ENCODE results near the gene P4HB. TPM values are rescaled to one million over a fixed set of nuclear protein-coding genes. Genes with fewer than 3 reads are reported as not detected.
"Not testable (repeated sequence)": the region's sequence is repeated elsewhere in the genome, so short reads cannot be mapped to it uniquely, and the experiment has no call there.

Gene P4HB
- polyA plus RNA-seq, 12 donors: 346 to 655 (median 404) TPM; not detected in 1

DNA sequence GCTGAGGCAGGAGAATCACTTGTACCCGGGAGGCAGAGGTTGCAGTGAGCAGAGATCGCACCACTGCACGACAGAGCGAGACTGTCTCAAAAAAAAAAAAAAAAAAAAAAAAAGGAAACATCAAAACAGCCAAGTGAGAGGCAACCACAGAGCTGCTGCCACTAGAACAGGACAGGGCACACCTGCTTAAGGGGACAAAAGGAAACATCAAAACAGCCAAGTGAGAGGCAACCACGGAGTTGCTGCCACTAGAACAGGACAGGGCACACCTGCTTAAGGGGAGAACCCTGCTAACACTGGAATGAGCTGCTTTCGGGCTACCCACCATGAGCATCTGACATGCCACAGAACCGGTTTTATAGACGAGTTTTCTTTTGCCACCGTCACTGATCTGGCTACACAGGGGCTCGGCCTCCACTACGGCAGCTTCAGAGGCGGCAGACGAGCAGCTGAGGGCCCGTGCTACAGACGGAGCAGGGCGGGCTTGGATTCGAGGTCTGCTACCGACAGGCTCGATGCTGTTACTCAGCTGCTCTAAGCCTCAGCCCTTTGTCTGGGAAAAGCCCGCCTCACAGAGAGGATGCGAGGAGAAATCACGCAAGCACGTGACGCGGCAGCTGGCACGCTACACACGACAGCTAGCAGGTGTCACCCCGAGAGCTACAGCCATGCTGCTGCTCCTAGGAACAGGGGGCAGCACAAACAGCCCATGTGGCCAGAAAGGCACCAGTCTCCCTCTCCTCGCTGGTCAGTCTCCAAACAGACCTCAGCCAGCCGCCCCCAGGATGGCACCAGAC is 2.0 kb downstream of the P4HB start:
- DNase-seq: no peak

DNA sequence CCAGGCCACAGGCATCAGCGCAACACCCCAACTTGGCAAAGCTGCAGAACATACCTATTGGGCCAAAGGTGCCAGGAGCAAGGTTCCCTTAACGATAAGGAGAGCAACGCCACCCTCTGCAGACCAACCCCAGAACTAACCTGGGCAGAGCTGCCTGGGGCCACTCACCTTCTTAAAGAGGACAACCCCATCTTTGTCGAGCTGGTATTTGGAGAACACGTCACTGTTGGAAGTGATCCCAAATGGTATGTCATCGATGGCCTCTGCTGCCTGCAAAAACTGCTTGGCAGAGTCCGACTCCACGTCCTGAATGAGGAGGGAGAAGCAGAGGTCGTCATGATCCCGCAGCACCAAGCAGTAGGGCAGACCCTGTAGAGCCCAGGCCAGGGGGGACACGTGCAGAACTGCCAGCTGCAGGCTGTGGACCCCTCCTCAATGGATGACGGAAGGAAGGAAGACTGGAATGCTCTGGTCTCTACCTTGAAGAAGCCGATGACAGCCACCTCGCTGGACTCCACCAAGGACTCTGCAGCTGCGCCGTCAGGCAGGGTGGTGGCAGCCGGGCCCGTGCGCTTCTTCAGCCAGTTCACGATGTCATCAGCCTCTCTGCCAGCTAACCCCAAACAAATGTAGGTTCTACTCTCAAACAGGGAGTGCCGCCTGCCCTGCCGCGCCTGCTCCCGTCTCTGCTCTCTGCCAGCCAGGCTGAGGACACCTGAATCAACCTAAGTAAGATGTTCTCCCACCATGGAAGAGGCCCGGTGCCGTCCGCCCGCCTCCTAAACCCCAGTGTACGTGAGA is 5.2 kb downstream of the P4HB start:
- DNase-seq: no peak

DNA sequence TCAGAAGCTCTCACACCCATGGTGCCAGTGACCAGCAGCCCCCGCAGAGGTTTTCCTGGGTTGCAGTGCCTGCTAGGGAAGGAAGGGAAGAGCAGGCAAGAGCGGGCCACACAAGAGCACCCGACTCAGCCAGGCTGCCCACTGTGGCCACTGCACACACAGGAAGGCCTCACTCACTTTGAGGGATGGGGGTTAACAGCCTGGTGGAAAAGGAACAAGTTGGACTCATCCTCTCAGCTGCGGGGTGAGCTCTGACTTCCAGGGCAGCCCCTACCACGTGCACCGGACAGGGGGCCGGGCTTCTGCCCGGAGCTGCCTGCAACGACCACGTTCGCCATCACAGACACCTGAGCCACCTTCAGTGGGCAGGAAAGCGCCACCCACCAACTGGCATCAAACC is 8.1 kb downstream of the P4HB start:
- no peak for DNase-seq

DNA sequence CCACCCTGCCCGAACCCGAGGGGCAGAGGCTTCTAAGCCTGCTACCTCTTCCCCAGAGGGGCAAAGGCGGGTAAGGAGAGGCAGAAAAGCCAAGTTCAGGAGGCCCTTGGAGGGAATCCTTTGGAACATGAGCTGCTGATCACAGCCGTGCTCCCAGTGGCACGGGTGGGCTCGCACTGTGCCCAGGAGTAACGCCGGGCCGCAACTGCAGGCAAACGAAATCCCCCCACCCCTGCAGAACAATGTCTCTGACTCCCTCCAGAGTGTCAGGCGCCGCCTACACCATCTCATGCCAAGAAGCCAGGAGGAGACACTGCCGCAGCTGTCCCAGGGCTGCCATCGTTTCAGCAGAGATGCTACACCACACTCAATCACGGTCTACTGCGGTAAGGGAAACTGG is 8.9 kb downstream of the P4HB start:
- no peak for DNase-seq

DNA sequence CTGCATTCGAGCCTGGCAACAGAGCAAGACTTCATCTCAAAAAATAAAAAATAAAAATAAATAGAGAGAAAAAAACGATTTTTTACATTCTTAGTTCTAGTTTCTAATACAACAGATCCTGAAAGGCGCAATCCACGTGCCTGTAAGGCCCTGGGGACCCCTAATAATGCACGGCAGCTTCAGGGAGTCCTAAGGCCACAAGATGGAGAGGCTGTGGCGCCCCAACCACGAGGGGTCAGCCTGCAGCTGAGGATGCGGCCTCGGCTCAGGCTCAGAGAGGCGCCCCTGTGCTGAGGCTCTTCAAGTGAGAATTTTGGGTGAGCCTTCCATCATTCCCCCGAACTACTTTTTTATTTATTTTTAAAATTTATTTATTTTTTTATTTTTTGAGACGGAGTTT is 10.9 kb downstream of the P4HB start:
- no peak for DNase-seq

DNA sequence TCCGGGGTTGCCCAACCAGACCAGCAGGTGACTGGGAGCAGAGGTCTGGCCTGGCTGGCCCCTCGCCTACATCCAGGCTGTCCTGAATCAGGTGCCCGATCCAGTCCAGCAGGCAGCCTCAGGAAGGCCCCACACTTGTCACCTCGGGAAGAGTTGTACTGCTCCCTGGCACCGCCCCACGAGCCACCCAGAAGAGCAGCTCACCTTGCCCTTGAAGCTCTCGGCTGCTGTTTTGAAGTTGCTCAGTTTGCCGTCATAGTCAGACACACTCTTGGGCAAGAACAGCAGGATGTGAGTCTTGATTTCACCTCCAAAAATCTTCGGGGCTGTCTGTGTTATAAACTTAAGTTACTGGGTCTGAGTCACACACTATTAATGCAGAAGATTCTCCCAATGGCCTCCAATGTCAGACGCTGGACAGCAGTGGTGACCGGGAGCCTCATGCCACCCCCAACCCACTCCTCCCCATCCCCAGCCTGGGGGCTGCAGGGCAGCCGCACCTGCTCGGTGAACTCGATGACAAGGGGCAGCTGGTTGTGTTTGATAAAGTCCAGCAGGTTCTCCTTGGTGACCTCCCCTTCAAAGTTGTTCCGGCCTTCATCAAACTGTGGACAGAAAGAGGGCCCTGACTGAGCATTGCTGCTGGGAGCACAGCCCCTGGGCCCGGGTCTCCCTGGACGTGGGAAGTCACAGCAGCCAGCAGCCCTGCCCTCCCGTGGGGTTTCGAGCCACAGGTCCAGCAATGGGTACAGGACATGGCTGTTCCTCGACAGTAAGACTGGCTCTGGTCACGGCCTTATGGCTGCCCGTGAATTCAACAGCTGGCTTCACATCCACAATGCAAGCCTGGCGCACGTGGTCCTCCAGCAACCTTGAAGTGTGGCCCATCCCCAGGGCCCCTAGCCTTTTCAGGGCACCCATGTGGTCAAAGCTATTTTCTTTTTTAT is 13.3 kb downstream of the P4HB start:
- no peak for DNase-seq

DNA sequence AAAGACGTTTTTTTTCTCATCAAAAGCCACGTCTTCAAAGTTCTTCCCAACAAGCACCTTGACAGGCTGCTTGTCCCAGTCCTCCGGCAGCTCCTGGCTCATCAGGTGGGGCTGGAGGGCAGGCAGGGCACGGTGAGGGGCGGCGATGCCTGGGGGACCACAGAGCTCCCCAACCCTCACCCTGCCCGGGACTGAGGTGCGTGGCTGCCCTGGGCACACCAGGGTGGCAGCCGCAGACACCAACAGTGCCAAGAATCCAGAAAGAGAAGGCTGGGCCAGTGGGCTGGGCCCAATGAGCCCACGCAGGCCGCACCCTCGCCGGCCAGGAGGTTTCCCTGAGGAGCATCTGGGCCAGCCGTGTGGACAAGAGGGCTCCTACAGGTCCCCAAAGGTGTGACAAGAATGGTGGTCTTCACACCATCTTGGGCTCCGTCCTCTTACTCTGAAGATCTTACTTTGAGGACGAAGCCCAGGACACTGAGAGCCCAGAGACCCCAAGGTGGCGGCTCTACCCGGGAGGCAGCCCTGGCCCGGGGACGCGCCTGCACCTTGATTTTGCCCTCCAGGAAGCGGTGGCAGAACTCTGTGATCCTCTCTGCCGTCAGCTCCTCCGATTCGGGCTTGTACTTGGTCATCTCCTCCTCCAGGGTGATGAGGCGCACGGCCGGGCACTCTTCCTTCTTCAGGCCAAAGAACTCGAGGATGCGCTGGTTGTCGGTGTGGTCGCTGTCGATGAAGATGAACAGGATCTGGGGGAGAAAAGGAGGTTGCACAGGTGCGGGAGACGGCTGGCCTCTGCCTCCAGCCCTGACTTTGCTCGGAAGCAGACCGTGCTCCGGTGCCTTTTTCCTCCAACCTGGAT is 14.2 kb downstream of the P4HB start:
- DNase-seq: no peak

DNA sequence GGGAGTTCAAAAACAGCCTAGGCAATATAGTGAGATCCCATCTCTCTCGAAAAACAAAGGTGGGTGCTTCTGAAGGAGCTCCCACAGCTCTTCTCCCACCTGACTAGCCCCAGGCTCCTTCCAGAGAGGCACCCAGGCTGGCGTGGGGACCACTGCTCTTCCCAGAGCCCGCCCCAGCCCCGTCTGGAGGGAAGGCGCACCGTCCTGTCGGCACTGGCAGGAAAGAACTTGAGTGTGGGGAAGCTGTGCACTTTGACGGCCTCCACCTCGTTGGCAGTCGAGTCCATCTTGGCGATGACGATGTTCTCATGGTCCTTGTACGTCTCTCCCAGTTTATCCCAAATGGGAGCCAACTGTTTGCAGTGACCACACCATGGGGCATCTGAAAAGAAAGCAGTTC is 15.0 kb downstream of the P4HB start:
- no peak for DNase-seq

DNA sequence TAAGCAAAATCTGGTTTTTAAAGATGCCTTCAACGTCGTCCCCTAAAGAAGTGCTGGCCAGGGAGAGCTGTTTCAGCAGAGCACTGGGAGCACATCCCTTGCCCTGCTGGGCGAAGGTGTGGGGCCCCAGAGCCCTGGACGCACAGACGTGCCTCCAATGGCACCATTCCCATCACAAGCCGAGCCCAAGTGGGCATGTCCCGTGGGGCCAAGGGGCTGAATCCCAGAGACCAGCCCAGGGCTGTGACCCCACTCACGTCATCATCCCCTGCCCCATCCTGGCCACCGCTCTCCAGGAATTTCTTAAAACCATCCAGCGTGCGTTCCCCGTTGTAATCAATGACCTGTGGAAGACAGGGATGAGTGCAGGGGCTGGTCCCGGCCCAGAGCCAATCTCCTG is 15.4 kb downstream of the P4HB start:
- no peak for DNase-seq

DNA sequence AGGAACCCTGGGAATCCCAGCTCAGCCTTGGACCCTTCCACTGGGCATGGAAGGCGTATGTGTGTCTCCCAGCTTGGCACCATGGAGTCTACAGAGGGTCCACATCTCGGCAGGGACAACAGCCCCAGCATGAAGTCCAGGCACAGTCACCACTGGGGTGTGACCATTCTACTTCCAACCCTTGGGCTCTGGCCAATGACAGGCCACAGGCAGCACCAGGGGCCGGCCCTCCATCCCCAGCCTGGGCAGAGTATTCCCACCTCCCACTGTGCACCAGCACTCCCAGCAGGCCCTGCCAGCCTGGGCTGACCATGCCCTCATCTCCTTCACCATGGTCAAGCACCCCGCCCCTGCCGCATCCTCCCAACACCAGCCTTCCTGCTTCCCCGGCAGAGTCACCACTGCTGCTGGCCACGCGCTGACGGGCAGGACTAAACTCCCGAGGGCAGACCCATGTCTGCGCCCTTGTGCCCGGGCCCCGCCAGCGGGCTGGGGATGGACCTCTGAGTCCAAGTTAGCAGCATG is 15.9 kb downstream of the P4HB start:
- no peak for DNase-seq

DNA sequence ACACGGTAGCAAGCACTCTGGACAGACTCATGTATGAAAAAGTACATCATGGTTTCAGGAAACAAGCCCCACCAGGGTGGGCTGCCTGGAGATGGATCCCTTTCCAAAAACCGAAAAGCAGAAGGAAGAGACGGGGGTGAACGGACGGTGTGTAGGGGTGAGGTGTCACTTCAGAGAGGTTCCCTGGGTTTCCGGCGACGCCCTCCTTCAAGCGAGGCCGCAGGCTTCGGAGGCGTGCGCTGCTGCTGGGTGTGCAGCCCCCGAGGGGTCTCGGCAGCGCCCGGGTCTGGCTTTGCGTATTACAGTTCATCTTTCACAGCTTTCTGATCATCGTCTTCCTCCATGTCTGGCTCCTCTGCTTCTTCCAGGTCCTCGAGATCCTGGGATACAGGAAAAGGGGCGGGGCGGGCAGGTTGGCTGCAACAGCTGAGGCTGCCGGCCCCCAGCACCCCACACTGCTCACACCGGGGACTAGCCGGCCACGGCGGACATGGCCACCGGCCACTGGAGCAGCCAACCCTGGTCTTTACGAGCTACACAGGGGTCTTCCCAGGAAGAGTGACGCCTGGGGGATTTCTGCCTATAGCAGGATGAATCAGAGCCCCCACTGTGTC is 16.5 kb downstream of the P4HB start:
- DNase-seq: no peak

DNA sequence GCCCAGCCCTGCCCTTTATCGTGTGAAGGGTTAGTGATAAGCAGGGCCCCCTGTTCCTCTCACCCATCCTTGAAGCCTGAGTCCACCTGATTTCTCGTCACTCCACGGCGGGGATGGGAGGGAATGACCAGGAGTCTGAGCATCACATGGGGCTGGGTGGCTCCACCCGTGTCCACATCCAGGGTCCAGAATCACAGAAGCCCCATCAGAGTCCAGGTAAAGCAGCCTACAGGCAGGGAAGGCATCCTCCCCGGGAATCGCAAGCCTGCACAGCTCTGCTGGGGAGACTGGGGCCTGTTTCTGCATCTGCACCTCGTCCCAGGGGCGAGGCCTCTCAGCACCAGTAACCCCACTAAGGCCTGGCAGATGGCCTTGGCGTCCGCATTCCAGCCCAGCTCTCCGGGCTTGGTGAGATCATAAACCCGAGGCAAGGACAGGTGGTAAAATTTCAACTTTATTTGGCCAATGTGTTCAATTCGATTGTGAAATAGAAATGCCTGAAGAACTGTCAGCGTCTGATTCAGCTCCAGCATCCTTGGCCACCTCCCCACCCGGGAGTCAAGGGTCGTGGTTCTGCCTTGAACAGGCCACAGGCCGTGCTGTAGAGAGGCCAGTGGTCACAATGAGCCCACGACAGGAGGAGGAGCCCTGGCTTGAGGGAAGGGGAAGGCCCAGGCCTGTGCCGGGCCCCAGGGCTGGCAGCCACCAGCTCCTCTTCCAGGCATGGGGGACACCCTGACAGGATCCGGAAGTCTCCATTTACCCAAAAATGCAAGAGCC is 17.4 kb downstream of the P4HB start:
- no peak for DNase-seq

DNA sequence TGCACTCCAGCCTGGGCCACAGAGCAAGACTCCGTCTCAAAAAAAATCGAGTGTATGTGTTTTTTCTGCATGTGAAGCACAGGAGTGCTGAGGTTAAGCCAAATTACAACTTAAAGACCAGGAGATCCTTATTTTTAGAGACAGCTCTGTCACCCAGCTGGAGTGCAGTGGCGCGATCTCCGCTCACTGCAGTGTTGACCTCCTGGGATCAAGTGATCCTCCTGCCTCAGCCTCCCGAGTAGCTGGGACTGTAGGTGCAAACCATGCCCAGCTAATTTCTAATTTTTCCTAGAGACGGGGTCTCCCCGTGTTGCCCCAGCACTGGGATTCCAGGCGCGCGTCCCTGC is 18.0 kb downstream of the P4HB start:
- DNase-seq: no peak

DNA sequence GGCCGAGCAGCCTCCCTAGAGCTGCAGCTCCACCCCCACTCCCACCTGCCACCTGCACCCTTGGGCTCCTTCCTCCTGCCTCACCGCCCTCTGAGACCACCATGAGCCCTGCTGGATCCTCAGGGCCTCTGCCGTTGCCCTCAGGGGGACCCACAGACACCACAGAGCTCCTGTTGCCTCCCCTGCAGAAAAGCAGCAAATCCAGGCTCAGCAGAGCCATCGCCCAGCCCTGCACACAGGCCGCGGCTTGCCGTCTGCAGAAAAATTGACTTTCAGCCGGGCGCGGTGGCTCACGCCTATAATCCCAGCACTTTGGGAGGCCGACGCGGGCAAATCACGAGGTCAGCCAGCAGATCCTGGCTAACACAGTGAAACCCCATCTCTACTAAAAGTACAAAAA is 18.5 kb downstream of the P4HB start:
- DNase-seq: no peak

DNA sequence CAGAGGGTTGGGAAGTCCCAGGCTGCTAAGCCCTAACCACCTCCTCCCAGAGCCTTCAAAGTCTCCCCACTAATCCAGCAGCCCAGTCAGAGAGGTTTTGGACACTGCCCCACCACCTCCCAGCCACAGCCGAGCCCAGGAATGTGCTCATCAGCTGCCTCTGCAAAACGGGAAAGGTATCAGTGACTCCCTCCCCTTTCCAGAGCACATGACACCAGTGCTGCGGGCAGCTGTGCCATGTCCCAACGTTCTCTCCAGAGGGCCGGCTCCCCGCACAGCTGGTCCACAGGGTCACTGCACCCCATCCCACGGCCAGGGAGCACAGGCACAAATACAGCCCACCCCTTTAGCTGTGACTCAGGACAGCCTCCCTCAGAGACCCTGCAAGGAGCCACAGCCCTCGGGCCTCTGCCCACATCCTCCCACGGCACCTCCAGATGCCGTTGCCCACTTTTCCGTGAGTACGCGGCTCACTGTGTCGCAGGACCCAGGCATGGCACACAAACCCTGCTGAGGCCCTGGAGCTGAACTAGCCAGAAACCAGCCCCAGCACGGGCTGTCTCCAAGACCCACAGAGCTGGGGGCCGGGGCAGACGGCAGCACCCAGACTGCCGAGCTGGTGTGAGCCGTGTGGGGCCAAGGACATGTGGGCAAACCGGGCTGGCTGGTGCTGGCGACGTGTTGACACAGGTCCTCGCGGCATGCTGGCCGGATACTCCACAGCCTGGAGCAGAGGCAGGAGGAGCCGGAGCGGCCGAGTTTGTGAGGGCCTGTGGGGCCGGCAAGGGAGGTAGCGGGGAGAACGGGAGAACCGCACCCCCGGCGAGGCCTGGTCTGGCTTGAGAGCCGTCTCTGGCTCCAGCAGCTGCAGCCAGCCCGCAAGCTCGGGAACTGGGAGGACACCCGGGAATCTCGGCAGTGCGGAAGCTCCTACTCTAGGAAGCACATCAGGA is 19.2 kb downstream of the P4HB start:
- DNase-seq: no peak

DNA sequence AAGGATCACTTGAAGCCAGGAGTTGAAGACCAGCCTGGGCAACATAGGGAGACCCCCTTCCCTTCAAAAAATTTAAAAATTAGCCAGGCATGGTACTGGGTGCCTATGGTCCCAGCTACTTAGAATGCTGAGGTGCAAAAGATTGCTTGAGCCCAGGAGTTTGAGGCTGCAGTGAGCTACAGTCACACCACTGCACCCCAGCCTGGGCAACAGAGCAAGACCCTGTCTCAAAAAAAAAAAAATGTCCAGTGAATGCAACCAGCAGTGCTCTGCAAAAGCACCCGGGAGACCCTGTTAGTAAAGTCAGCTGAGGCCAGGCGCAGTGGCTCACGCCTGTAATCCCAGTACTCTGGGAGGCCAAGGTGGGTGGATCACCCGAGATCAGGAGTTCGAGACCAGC is 20.3 kb downstream of the P4HB start:
- DNase-seq: not testable (repeated sequence)

DNA sequence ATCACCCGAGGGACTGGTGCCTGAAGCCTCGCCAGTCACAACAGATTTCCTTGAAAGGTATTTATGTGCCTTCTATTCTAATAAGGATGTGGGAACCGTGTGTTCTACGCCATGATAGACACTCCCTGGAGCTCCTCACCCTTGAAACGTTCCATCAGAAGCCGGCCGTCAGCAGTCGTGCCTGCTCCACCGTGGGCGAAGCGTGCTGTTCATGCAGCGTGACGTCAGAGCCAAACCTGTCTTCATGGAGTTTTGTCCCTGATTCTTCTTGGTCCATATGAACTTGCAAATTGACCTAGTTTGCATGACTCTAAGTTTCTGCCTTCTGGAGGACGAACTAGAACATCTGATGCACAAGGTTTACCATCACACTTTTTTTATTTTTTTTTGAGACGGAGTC is 21.0 kb downstream of the P4HB start:
- DNase-seq: no peak

DNA sequence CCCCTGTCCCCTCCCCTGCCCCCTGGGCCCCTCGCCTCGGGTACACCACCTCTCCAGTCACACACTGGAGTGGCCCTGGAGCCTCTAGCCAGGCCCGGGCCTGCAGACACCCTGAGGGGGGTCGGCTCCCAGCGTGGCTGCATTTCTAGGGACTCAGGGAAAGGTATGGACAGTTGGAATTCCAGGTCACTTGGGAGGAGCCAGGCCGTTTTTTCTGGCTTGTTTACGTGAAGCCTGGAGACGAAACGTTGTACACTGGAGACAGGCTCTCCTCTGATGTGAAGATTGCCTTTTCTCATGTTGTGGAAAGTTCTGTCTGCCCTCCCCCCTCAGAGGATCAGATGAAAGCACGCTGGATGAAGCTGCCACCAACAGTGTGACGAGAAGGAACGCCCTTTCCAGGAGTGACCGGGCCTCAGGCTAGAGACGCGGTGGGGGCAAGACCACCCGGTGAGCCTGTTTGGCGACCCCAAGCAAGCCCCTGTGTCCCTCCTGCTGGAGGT is 21.5 kb downstream of the P4HB start:
- DNase-seq: no peak

Data from muscle of arm (tissue), 12 donors.